Vagina (tissue), 2 donors: ENCODE data around the gene PAPPA2.

Experiments used
- POLR2A ChIP-seq, 2 donors: fragments of 450-650 bp; IDR thresholded peaks; one replicate each; pipeline ENCODE4 v1.6.1; 2017; ENCODE audit warnings: antibody characterized with exemption in 2 of 2, mild to moderate bottlenecking in 2 of 2, moderate library complexity in 2 of 2
- POLR2AphosphoS5 ChIP-seq, 2 donors: sonication (generic); formaldehyde crosslinking; IDR thresholded peaks; one replicate each; pipeline ENCODE4 v1.9.0; 2017; ENCODE audit warnings: antibody characterized with exemption in 2 of 2, mild to moderate bottlenecking in 2 of 2, low read depth in 1 of 2; ENCODE audit not compliant: insufficient read depth in 1 of 2
- TF ChIP-seq, protein P1 (sequence below), 3 experiments: fragments of 450-650 bp in 2 of 3; fragments of 200-600 bp in 1 of 3; sonication (generic) in 1 of 3; IDR thresholded peaks; one replicate each; pipeline ENCODE4 v1.5.1; 2017 to 2019; ENCODE audit warnings: antibody characterized with exemption in 3 of 3, mild to moderate bottlenecking in 2 of 3, moderate library complexity in 2 of 3

DNA sequence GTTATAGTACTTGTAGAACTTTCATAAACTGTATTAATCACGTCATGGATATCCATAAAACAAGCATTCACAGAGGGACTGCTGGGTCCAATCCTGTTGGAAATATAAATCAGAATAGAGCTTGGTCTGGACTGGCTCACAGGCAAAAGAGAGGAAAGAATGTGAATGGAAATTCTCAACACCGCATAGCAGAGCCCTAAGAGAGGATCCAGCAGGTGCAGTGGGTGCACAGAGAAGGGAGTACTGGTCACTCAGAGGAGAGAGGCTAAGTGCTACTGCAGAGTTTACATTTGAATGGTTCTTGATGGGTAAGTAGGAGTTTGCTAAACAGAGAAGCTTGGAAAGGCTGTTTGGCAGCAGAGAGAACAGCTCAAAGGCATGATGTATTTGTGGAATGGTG, 231.7 kb downstream of the PAPPA2 start:
- TF ChIP-seq POLR2A (IDR thresholded peaks at IDR 0.05) (no peak), POLR2AphosphoS5 (IDR thresholded peaks at IDR 0.05; ENCODE audit: insufficient read depth in 1 of 2, low read depth in 1 of 2) (no peak)
- TF ChIP-seq, protein P1, sequence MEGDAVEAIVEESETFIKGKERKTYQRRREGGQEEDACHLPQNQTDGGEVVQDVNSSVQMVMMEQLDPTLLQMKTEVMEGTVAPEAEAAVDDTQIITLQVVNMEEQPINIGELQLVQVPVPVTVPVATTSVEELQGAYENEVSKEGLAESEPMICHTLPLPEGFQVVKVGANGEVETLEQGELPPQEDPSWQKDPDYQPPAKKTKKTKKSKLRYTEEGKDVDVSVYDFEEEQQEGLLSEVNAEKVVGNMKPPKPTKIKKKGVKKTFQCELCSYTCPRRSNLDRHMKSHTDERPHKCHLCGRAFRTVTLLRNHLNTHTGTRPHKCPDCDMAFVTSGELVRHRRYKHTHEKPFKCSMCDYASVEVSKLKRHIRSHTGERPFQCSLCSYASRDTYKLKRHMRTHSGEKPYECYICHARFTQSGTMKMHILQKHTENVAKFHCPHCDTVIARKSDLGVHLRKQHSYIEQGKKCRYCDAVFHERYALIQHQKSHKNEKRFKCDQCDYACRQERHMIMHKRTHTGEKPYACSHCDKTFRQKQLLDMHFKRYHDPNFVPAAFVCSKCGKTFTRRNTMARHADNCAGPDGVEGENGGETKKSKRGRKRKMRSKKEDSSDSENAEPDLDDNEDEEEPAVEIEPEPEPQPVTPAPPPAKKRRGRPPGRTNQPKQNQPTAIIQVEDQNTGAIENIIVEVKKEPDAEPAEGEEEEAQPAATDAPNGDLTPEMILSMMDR (IDR thresholded peaks at IDR 0.05): no peak
